Epithelial cell of proximal tubule (primary cell): ENCODE data around the gene CARD14. TPM values are rescaled to one million over a fixed set of nuclear protein-coding genes. Genes with fewer than 3 reads are reported as not detected.
A peak's percentile ranks its signal among the peaks of the same experiment; 100 is the strongest.
"Not testable (repeated sequence)": the region's sequence is repeated elsewhere in the genome, so short reads cannot be mapped to it uniquely, and the experiment has no call there.

Source experiments
- DNase-seq: peaks from one replicate; pipeline ENCODE4 v3.0.0-alpha.2; 2011; ENCODE audit warnings: low read depth
- H3K4me3 ChIP-seq: 2 replicates; pipeline ENCODE4 v1.5.1; 2011; ENCODE audit warnings: low read depth, mild to moderate bottlenecking, low read length
- total RNA-seq: library from RNA; depleted of rRNA; stranded (reverse); fragments of >200 nt; gene quantifications from 2 replicates; pipeline ENCODE4 v1.2.3, GENCODE V29; 2015
- TF ChIP-seq, protein P1 (sequence below): conservative IDR thresholded peaks from 2 replicates; pipeline ENCODE4 v1.5.1; 2012; ENCODE audit warnings: low read depth, mild to moderate bottlenecking, low read length

CARD14 gene
- total RNA-seq, 1 donor from 2014 or later = 0.06 TPM

DNA sequence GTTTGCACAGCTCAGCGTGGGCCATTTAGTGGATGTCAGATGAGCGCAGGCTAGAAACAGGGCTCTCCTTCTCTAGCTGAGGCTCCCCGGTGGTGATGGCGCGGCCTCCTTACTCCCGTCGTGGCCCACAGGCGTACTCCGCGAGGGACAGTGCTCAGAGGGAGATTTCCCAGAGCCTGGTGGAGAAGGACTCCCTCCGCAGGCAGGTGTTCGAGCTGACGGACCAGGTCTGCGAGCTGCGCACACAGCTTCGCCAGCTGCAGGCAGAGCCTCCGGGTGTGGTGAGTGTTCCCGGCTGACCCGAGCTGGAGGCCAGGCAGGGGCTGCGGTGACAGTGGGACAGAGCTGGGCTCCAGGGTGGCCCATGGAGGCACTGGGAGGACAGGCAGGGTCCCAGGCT, 21.4 kb downstream of the CARD14 start:
- no peak for DNase-seq
- TF ChIP-seq, protein P1, sequence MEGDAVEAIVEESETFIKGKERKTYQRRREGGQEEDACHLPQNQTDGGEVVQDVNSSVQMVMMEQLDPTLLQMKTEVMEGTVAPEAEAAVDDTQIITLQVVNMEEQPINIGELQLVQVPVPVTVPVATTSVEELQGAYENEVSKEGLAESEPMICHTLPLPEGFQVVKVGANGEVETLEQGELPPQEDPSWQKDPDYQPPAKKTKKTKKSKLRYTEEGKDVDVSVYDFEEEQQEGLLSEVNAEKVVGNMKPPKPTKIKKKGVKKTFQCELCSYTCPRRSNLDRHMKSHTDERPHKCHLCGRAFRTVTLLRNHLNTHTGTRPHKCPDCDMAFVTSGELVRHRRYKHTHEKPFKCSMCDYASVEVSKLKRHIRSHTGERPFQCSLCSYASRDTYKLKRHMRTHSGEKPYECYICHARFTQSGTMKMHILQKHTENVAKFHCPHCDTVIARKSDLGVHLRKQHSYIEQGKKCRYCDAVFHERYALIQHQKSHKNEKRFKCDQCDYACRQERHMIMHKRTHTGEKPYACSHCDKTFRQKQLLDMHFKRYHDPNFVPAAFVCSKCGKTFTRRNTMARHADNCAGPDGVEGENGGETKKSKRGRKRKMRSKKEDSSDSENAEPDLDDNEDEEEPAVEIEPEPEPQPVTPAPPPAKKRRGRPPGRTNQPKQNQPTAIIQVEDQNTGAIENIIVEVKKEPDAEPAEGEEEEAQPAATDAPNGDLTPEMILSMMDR = no peak
- no peak overlapping the region for H3K4me3 ChIP-seq

DNA sequence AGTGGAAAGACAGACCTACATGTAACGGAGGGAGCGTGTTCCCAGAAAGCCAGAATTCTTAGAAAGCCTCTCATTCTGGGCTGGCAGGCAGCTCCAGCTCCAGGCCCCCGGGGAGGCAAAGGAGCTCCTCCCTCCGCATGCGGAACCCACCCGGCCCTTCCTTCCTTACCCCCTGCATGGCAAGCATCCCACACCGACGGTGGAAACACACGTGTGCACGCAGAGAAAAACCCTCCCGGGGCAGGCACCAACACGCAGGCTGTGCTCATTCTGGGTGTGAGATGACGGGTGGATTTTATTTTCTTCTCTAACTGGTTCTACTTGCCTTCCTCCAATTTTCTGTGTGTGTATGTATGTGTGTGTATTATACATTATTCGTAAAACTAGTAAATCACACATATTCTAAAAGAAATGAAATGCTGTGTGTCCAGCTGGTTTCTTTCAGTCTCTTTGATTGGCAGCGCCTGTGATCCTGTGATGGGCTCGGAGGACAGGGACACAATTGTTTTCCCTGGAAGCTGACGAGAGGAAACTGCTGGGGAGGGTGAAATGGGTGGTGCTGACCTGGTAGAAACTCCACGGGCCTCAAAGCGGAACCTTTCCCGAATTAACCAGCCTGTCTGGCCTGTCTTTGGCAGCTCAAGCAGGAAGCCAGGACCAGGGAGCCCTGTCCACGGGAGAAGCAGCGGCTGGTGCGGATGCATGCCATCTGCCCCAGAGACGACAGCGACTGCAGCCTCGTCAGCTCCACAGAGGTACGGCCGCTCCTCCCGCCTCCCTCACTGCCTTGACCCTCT, 22.2 kb downstream of the CARD14 start:
- TF ChIP-seq, protein P1 = no peak
- no peak for DNase-seq
- H3K4me3 ChIP-seq = no peak overlapping the region

GRCh38 chr17:80195141-80195540, 25.3 kb downstream of the CARD14 start:
- no peak for DNase-seq
- TF ChIP-seq, protein P1 = no peak
- H3K4me3 ChIP-seq = no peak overlapping the region

DNA sequence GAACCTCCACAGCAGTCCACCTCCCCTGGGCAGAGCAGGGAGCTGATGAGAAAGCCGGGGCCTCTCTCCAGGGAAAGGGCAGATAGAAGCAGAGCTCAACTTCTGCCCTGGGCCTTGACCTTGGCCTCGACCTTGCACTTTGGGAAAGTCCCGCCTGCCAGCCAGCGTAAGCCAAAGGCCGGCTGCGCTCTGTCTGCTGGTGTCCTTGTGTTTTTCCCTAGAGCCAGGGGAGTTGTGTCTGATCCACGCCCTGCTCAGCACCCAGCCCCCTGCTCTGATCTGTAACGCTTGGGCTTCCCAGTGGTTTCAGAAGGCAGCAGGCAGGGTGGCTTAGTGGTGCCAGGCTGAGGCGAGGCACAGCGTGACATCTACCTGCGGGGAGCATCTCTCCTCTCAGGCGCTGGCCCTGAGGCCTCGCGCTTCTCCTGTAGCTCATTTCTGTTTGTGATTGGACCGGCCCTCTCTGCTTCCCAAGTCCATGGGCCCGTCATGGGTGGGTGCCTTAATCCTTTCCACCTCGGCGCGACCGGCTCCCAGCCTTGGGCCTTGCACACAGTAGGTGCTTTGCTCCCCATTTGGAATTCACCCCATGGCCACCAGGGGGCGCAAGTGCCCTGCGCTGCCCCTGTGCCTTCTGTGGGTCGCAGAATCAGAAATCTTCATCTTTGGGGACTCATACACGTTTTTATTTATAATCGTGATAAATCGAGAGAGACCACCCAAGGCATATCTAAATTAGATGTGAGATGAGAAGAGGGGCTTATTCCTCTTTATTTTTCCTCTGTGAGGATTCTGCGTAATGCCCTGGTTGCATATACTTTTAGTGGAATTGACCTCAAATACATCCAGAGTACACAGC, 26.1 kb downstream of the CARD14 start:
- no peak overlapping the region for H3K4me3 ChIP-seq
- DNase-seq = no peak
- TF ChIP-seq, protein P1 = peak; percentile 81

GRCh38 chr17:80196652-80197051, 26.8 kb downstream of the CARD14 start:
- TF ChIP-seq, protein P1 = no peak
- H3K4me3 ChIP-seq = no peak overlapping the region
- DNase-seq = no peak

- no peak overlapping the region for H3K4me3 ChIP-seq
- TF ChIP-seq, protein P1 = no peak
- no peak for DNase-seq
These were observed 28.4 kb downstream of the CARD14 start for GRCh38 chr17:80198144-80198661.

- H3K4me3 ChIP-seq, DNase-seq: not testable (repeated sequence)
These were observed 29.5 kb downstream of the CARD14 start for GRCh38 chr17:80199295-80199694.
